Mammary epithelial cell (primary cell): ENCODE measurements around the gene PTMA.
"Not testable (repeated sequence)": the region's sequence is repeated elsewhere in the genome, so short reads cannot be mapped to it uniquely, and the experiment has no call there.

Source experiments
- CTCF ChIP-seq, 2 donors: IDR thresholded peaks in 1 of 2; conservative IDR thresholded peaks in 1 of 2; 2 replicates each; pipeline ENCODE4 v1.5.1; 2011 to 2012; ENCODE audit warnings: inconsistent platforms in 2 of 2, low read length in 2 of 2, mild to moderate bottlenecking in 2 of 2, control low read depth in 1 of 2, low read depth in 1 of 2; ENCODE audit not compliant: insufficient read depth in 1 of 2; ENCODE audit errors: extremely low read depth in 1 of 2
- EZH2 ChIP-seq: IDR thresholded peaks from 2 replicates; pipeline ENCODE4 v1.6.1; 2012; ENCODE audit warnings: low read length, inconsistent platforms, borderline replicate concordance

- not testable (repeated sequence) for TF ChIP-seq CTCF (conservative IDR thresholded peaks at IDR 0.05 in 1 of 2, IDR thresholded peaks at IDR 0.05 in 1 of 2; ENCODE audit: extremely low read depth in 1 of 2, insufficient read depth in 1 of 2, low read depth in 1 of 2, low read length in 2 of 2); EZH2
Measured at GRCh38 chr2:231713406-231713729, 5.0 kb downstream of the PTMA start.
